CD14-positive monocyte (primary cell): ENCODE data around the gene BCL2A1. TPM values are rescaled to one million over a fixed set of nuclear protein-coding genes. Genes with fewer than 3 reads are reported as not detected.
A peak's percentile ranks its signal among the peaks of the same experiment; 100 is the strongest.
"Not testable (repeated sequence)": the region's sequence is repeated elsewhere in the genome, so short reads cannot be mapped to it uniquely, and the experiment has no call there.

ENCODE experiments used
- DNase-seq, 3 donors: peaks; one replicate each; pipeline ENCODE4 v3.0.0-alpha.2; 2011 to 2022
- H2AFZ ChIP-seq: 2 replicates; pipeline ENCODE4 v1.6.0; 2012; ENCODE audit warnings: mild to moderate bottlenecking, low read depth, low read length, inconsistent platforms; ENCODE audit not compliant: insufficient read depth, poor library complexity, severe bottlenecking
- H3K27ac ChIP-seq, 2 donors: 1 replicate in 1 of 2; 2 replicates in 1 of 2; pipeline ENCODE4 v1.5.1; 2012 to 2013; ENCODE audit warnings: low read length in 2 of 2, control low read depth in 1 of 2, inconsistent platforms in 1 of 2, low read depth in 1 of 2, mild to moderate bottlenecking in 1 of 2
- H3K27me3 ChIP-seq, 2 donors: one replicate each; pipeline versions ENCODE4 v1.6.0 to v1.6.1; 2011 to 2013; ENCODE audit warnings: low read length in 2 of 2; ENCODE audit not compliant: control insufficient read depth in 2 of 2, insufficient read depth in 2 of 2
- H3K36me3 ChIP-seq, 2 donors: replicated peaks in 1 of 2; 1 replicate in 1 of 2; 2 replicates in 1 of 2; pipeline versions ENCODE4 v1.5.1 to v1.6.1; 2012 to 2013; ENCODE audit warnings: low read length in 2 of 2, control low read depth in 1 of 2, inconsistent platforms in 1 of 2, mild to moderate bottlenecking in 1 of 2; ENCODE audit not compliant: insufficient read depth in 2 of 2, control insufficient read depth in 1 of 2
- H3K4me1 ChIP-seq, 2 donors: 1 replicate in 1 of 2; 2 replicates in 1 of 2; pipeline versions ENCODE4 v1.5.1 to v1.6.1; 2012 to 2013; ENCODE audit warnings: low read length in 2 of 2, control low read depth in 1 of 2, inconsistent platforms in 1 of 2, mild to moderate bottlenecking in 1 of 2, moderate library complexity in 1 of 2; ENCODE audit not compliant: insufficient read depth in 2 of 2, control insufficient read depth in 1 of 2
- H3K4me2 ChIP-seq: replicated peaks from 2 replicates; pipeline ENCODE3; 2012; ENCODE audit warnings: low read length, moderate library complexity, mild to moderate bottlenecking; ENCODE audit not compliant: poor library complexity, severe bottlenecking; ENCODE audit errors: extremely low read depth
- H3K4me3 ChIP-seq, 3 experiments: fragments of 200-600 bp in 1 of 3; sonication (generic) in 1 of 3; replicated peaks in 1 of 3; 1 replicate in 2 of 3; 2 replicates in 1 of 3; pipeline ENCODE4 v1.5.1; 2011 to 2013; ENCODE audit warnings: low read length in 3 of 3, mild to moderate bottlenecking in 3 of 3, control low read depth in 2 of 3, low read depth in 2 of 3, inconsistent platforms in 1 of 3, moderate library complexity in 1 of 3
- H3K79me2 ChIP-seq: 2 replicates; pipeline ENCODE4 v1.6.0; 2012; ENCODE audit warnings: mild to moderate bottlenecking, control low read depth, inconsistent platforms, low read length, moderate library complexity; ENCODE audit not compliant: insufficient read depth
- H3K9ac ChIP-seq: 2 replicates; pipeline ENCODE4 v1.6.0; 2017; ENCODE audit warnings: low read length, mild to moderate bottlenecking; ENCODE audit not compliant: insufficient read depth, poor library complexity, severe bottlenecking
- H3K9me3 ChIP-seq, 2 donors: replicated peaks in 1 of 2; 1 replicate in 1 of 2; 2 replicates in 1 of 2; pipeline versions ENCODE4 v1.5.1 to v1.6.1; 2012 to 2013; ENCODE audit warnings: low read length in 2 of 2, control low read depth in 1 of 2; ENCODE audit not compliant: control insufficient read depth in 1 of 2, insufficient read depth in 1 of 2
- H4K20me1 ChIP-seq: 2 replicates; pipeline ENCODE4 v1.6.0; 2012; ENCODE audit warnings: mild to moderate bottlenecking, low read length, control low read depth, moderate library complexity; ENCODE audit not compliant: insufficient read depth
- H3K27ac Mint-ChIP-seq, 7 donors: one replicate each; pipeline ENCODE4 v1.8.0; 2020; ENCODE audit warnings: mild to moderate bottlenecking in 7 of 7, mixed read lengths in 7 of 7, moderate library complexity in 6 of 7, inconsistent platforms in 2 of 7
- H3K27me3 Mint-ChIP-seq, 3 donors: one replicate each; pipeline ENCODE4 v1.8.0; 2021 to 2022; ENCODE audit warnings: low read depth in 3 of 3, mild to moderate bottlenecking in 3 of 3, mixed read lengths in 3 of 3, moderate library complexity in 3 of 3, inconsistent platforms in 1 of 3
- H3K36me3 Mint-ChIP-seq, 2 donors: one replicate each; pipeline ENCODE4 v1.8.0; 2020; ENCODE audit warnings: mixed read lengths in 2 of 2, inconsistent platforms in 1 of 2, mild to moderate bottlenecking in 1 of 2
- H3K4me1 Mint-ChIP-seq: one replicate; pipeline ENCODE4 v1.8.0; 2020; ENCODE audit warnings: mild to moderate bottlenecking, mixed read lengths
- H3K4me3 Mint-ChIP-seq, 2 donors: one replicate each; pipeline ENCODE4 v1.8.0; 2020; ENCODE audit warnings: mild to moderate bottlenecking in 2 of 2, mixed read lengths in 2 of 2, moderate library complexity in 1 of 2
- H3K9me3 Mint-ChIP-seq, 7 donors: one replicate each; pipeline ENCODE4 v1.8.0; 2020 to 2022; ENCODE audit warnings: mixed read lengths in 7 of 7, mild to moderate bottlenecking in 6 of 7, moderate library complexity in 6 of 7, inconsistent platforms in 2 of 7
- CTCF ChIP-seq: fragments of 200-600 bp; IDR thresholded peaks from one replicate; pipeline ENCODE4 v1.8.0; 2022; ENCODE audit warnings: antibody characterized with exemption, mild to moderate bottlenecking
- WGBS: methylation state at CpG from one replicate; pipeline ENCODE4 v1.1.5; 2013; ENCODE audit warnings: missing lambda C conversion rate; ENCODE audit not compliant: insufficient coverage; 5-methylcytosine and 5-hydroxymethylcytosine counted together
- intact Hi-C, 2 donors: fragments of 100-400 bp; cut with micrococcal nuclease; formaldehyde crosslinking; loops; one replicate each; pipeline versions ENCODE4 v1.15.0 to v1.15.1; 2023
- polyA plus RNA-seq, 3 donors: library from polyadenylated mRNA; depleted of rRNA in 1 of 3; unstranded in 2 of 3; stranded (reverse) in 1 of 3; fragments of 300-500 nt in 2 of 3; fragments of >200 nt in 1 of 3; fragmentation: Illumina TruSeq in 2 of 3; gene quantifications; 1 replicate in 2 of 3; 2 replicates in 1 of 3; pipeline ENCODE4 v1.2.3, GENCODE V29; 2012 to 2021

BCL2A1 gene
- polyA plus RNA-seq, 3 donors: 277 to 465 (median 350) TPM

DNA sequence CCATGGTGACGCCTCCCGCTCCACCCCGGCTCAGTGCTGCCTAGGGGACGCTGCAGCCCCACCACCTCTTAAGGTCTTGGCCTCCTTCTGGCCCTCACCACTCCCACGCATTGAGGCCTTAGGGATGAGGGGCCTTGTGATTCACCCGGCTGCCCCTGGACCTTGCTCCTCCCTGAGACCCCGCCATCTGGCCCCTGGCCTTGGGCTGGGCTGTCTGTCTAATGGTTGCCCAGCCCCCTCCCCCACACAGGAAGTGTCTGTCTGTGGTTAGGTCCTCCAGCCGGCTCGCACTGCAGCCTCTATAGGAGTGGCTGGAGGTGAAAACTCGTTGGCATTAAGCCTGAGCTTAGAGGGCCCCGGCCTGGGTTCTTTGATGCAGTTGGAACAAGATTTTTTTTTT, 52.7 kb downstream of the BCL2A1 start:
- H3K9me3 Mint-ChIP-seq: peaks cover 55 to 91% (median 88%) of the 10 kb centered on the region in 7 donors
- H3K36me3 Mint-ChIP-seq: peaks cover 37 to 62% of the 10 kb centered on the region in 2 donors

DNA sequence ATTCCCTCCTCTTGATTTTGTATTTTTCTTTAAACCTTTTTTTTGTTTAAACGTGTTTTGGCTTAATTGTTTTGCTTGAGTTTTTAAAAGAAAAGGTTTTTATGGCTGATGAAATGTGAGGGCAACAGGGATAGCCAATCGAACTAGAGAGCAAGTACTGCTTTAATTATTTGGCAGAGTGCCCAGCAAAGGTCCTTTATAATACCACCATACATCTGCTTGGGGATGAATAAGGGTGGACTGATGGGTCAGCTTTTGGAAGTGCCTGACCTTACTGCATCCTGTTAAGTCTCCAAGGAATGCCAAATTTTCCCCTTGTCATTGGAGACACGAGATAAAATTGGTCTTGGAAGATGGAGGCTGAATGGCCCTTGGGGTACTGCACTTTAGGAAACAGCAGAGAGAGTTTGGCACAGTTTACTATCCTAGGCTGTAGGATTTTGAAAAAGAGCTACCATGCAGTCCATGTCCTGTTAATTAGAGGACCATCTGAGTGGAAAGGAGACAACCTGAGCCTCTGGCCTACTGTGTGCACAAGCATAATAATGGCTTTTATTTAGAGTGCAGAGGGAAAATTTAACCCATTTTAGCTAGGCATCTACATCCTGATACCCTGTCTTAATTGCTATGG, 54.4 kb downstream of the BCL2A1 start:
- no peak overlapping the region for H3K27ac Mint-ChIP-seq
- Histone ChIP-seq H3K9ac (no peak overlapping the region), H3K4me3 (peak overlapping the region in 1 of 3 experiments; percentile 4), H3K27me3 (no peaks in the 10 kb centered on the region), H3K36me3 (peaks cover 2 to 65% of the 10 kb centered on the region in 2 donors), H4K20me1 (no peaks in the 10 kb centered on the region), H3K4me1 (no peaks in the 10 kb centered on the region), H3K79me2 (peaks cover 16% of the 10 kb centered on the region), H3K27ac (no peak overlapping the region), H3K4me2 (no peak overlapping the region), H2AFZ (no peak overlapping the region), H3K9me3 (peaks cover 71 to 98% of the 10 kb centered on the region in 2 donors)
- peaks cover 27 to 68% of the 10 kb centered on the region in 2 donors for H3K36me3 Mint-ChIP-seq
- H3K9me3 Mint-ChIP-seq: peaks cover 47 to 92% (median 89%) of the 10 kb centered on the region in 7 donors
- H3K4me1 Mint-ChIP-seq: no peaks in the 10 kb centered on the region
- peaks cover 0 to 1% (median 1%) of the 10 kb centered on the region in 3 donors for H3K27me3 Mint-ChIP-seq
- no peak for DNase-seq
- intact Hi-C loops: no loop called here
- WGBS: 83% methylated on average over 1 of the region's 3 CpGs
- no peak overlapping the region for H3K4me3 Mint-ChIP-seq
- no peak for TF ChIP-seq CTCF

More for the DNA sequence above, 52.7 kb downstream of the BCL2A1 start:
- no peak overlapping the region for H2AFZ ChIP-seq
- peaks cover 7 to 12% of the 10 kb centered on the region in 2 donors for H3K4me1 ChIP-seq
- Mint-ChIP-seq H3K4me3 (no peak overlapping the region), H3K4me1 (peaks cover 6% of the 10 kb centered on the region), H3K27me3 (peaks cover 0 to 3% (median 1%) of the 10 kb centered on the region in 3 donors), H3K27ac (no peak overlapping the region)
- TF ChIP-seq CTCF: no peak
- DNase-seq: no peak
- intact Hi-C loops: no loop called here
- H3K4me3 ChIP-seq: peak overlapping the region in 1 of 3 experiments; percentile 14
- no peak overlapping the region for H3K4me2 ChIP-seq
- WGBS: 97% methylated on average over 6 of the region's 11 CpGs
- peaks cover 62 to 83% of the 10 kb centered on the region in 2 donors for H3K9me3 ChIP-seq
- no peaks in the 10 kb centered on the region for H3K27me3 ChIP-seq
- H3K36me3 ChIP-seq: peaks cover 2 to 54% of the 10 kb centered on the region in 2 donors
- H3K79me2 ChIP-seq: peaks cover 33% of the 10 kb centered on the region
- no peak overlapping the region for H3K27ac ChIP-seq
- no peaks in the 10 kb centered on the region for H4K20me1 ChIP-seq
- H3K9ac ChIP-seq: no peak overlapping the region

GRCh38 chr15:79915776-79916501, 55.1 kb downstream of the BCL2A1 start:
- no CpG with 5 or more reads among the region's 3 CpGs for WGBS
- H3K4me2 ChIP-seq, H4K20me1 ChIP-seq, DNase-seq, H3K9ac ChIP-seq, intact Hi-C loops, H3K27ac Mint-ChIP-seq, H3K4me1 ChIP-seq, H3K27me3 Mint-ChIP-seq, H2AFZ ChIP-seq, H3K27me3 ChIP-seq, H3K4me3 Mint-ChIP-seq, H3K4me1 Mint-ChIP-seq, H3K27ac ChIP-seq: not testable (repeated sequence)
- peaks cover 42 to 90% (median 83%) of the 10 kb centered on the region in 7 donors for H3K9me3 Mint-ChIP-seq
- Histone ChIP-seq H3K36me3 (peaks cover 2 to 58% of the 10 kb centered on the region in 2 donors), H3K79me2 (peaks cover 15% of the 10 kb centered on the region), H3K9me3 (peaks cover 70 to 92% of the 10 kb centered on the region in 2 donors), H3K4me3 (peak overlapping the region in 1 of 3 experiments; percentile 31)
- peaks cover 23 to 64% of the 10 kb centered on the region in 2 donors for H3K36me3 Mint-ChIP-seq
